ENCODE results near the gene ARL4C. TPM values are rescaled to one million over a fixed set of nuclear protein-coding genes. Genes with fewer than 3 reads are reported as not detected.

Gene ARL4C
- total RNA-seq, 1 experiment from 2014 or later: 21.0 TPM

DNA sequence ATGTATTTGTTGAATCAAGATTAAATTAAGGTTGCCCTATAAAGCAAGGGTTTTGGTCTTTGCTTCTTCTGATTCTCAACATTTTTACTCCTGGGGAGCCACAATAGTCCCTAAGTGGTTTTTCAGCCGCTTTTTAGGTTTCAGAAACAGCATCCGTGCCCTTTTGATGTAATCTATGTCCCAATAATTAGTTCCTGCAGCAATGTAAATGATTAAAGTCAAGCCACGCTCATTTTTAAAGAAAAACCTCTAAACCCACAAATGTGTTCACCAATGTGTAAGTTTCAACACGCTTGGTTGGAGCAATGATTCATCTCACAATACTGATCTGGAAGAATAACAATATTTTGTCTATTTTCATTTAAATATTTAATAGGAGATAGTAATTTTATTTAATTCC is 5.6 kb downstream of the ARL4C start:
- no peak for DNase-seq
- BruUV-seq (replicated peaks): no TSS peak
- Mint-ChIP-seq H3K4me3 (ENCODE audit: low read depth, unreplicated experiment) (no peak overlapping the region), H3K27me3 (ENCODE audit: unreplicated experiment) (no peaks in the 10 kb centered on the region), H3K36me3 (ENCODE audit: insufficient read depth, unreplicated experiment) (peaks cover 44% of the 10 kb centered on the region), H3K9me3 (ENCODE audit: low read depth, unreplicated experiment) (no peaks in the 10 kb centered on the region), H3K27ac (ENCODE audit: unreplicated experiment) (no peak overlapping the region), H3K4me1 (ENCODE audit: low read depth, unreplicated experiment) (peaks cover 18% of the 10 kb centered on the region)
- CTCF ChIA-PET: no interaction called here
- intact Hi-C loops (cut with micrococcal nuclease; ENCODE audit: unreplicated experiment): loop anchor here (5.0 kb wide), 1 partner anchor 69 kb away; no protein-coding TSS in a partner anchor
- TF ChIP-seq CTCF (IDR thresholded peaks at IDR 0.05; ENCODE audit: unreplicated experiment): no peak

DNA sequence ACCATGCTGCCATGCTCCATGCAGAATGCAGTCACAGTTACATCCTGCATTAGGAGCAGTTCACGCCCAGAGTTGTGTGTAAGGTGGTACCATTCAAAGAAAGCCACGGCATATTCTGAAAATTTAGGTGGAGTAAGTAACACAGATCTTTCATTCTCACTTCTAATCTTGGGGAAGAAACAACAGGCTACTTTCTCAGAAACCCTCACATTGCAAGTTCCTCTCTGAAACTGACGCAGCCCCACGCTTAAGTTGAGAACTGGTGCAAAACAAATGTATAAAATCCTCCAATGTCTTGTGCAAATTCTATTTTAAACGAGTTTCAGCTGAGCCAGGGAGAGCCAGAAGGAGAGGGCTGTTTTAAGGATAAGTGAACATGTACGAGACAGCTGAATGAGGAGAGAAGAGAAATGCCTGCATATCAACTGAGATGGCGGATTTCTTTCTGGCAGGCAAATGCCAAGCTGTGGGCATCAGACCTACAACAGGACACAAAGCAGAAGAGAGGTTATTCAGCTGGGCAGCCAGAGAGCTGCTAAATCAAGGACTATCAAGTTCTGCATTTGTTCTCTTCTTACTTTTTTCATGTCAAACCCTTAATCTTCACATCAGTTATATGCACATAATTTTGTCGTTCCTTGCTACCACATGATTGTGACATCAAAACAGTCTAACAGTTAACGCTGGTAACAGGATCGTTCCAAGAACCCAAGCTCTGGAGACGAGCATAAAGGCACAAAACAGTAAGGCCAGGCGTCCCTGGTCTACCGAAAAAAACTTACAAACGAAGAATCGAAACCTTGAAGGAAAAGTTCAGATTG is 6.4 kb downstream of the ARL4C start:
- Mint-ChIP-seq H3K36me3 (ENCODE audit: insufficient read depth, unreplicated experiment) (peaks cover 36% of the 10 kb centered on the region), H3K27me3 (ENCODE audit: unreplicated experiment) (no peaks in the 10 kb centered on the region), H3K9me3 (ENCODE audit: low read depth, unreplicated experiment) (no peaks in the 10 kb centered on the region), H3K4me1 (ENCODE audit: low read depth, unreplicated experiment) (peaks cover 12% of the 10 kb centered on the region), H3K4me3 (ENCODE audit: low read depth, unreplicated experiment) (no peak overlapping the region), H3K27ac (ENCODE audit: unreplicated experiment) (no peak overlapping the region)
- no peak for TF ChIP-seq CTCF (IDR thresholded peaks at IDR 0.05; ENCODE audit: unreplicated experiment)
- DNase-seq: no peak
- no TSS peak for BruUV-seq (replicated peaks)
- CTCF ChIA-PET: no interaction called here
- intact Hi-C loops (cut with micrococcal nuclease; ENCODE audit: unreplicated experiment): loop anchor here (5.0 kb wide), 1 partner anchor 68 kb away; no protein-coding TSS in a partner anchor

DNA sequence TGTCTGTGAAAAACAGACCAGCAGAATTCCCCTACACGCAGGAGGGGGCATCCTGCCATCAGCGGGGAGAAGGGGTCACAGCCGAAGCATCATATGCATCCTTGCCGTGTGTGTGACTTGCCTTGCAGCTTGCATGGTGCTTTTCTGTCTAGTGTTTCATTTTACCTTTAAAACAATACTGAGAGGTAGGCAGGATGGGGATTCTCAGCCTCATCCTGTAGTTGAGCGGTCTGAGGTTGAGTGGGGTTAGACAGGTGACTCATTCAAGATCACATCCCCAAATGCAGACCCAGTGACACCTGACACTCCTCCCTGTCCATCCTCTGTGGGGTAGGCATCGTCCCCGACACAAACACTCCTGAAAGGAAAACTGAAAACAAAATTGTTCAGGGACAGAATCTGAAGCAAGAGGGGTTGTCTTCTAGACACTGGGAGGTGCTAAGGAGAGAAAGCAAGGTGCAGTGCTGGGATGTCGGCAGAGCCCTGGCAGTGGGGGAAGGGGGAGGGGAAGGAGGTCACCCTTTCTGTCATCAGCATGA is 7.9 kb downstream of the ARL4C start:
- Mint-ChIP-seq H3K4me1 (ENCODE audit: low read depth, unreplicated experiment) (peaks cover 12% of the 10 kb centered on the region), H3K9me3 (ENCODE audit: low read depth, unreplicated experiment) (no peaks in the 10 kb centered on the region), H3K27me3 (ENCODE audit: unreplicated experiment) (no peaks in the 10 kb centered on the region), H3K4me3 (ENCODE audit: low read depth, unreplicated experiment) (no peak overlapping the region), H3K36me3 (ENCODE audit: insufficient read depth, unreplicated experiment) (peaks cover 21% of the 10 kb centered on the region), H3K27ac (ENCODE audit: unreplicated experiment) (no peak overlapping the region)
- TF ChIP-seq CTCF (IDR thresholded peaks at IDR 0.05; ENCODE audit: unreplicated experiment): no peak
- no TSS peak for BruUV-seq (replicated peaks)
- DNase-seq: no peak
- intact Hi-C loops (cut with micrococcal nuclease; ENCODE audit: unreplicated experiment): no loop called here
- CTCF ChIA-PET: no interaction called here

DNA sequence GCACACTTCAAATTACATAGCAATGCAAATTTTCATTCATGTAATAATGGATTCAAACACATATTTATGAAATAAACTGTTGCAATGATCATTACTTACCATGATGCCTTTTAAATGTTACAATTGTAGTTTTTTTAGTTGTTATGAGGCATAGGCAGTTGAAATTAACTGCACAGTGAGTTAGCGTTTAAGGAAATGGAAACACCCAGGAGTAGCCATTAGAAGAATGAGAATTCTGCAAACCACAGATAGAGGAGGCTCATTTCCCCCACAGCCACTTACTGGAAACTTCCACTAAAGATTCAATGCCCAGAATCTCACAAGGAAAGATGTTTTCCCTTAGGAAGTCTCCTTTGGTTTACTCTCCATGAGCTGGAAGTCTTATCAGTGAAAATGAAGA is 8.4 kb downstream of the ARL4C start:
- TF ChIP-seq CTCF (IDR thresholded peaks at IDR 0.05; ENCODE audit: unreplicated experiment): no peak
- CTCF ChIA-PET: no interaction called here
- H3K9me3 Mint-ChIP-seq (ENCODE audit: low read depth, unreplicated experiment): no peaks in the 10 kb centered on the region
- H3K36me3 Mint-ChIP-seq (ENCODE audit: insufficient read depth, unreplicated experiment): peaks cover 19% of the 10 kb centered on the region
- no peak overlapping the region for H3K4me3 Mint-ChIP-seq (ENCODE audit: low read depth, unreplicated experiment)
- DNase-seq: no peak
- no peak overlapping the region for H3K27ac Mint-ChIP-seq (ENCODE audit: unreplicated experiment)
- peaks cover 12% of the 10 kb centered on the region for H3K4me1 Mint-ChIP-seq (ENCODE audit: low read depth, unreplicated experiment)
- intact Hi-C loops (cut with micrococcal nuclease; ENCODE audit: unreplicated experiment): no loop called here
- H3K27me3 Mint-ChIP-seq (ENCODE audit: unreplicated experiment): no peaks in the 10 kb centered on the region
- BruUV-seq (replicated peaks): no TSS peak
